Endothelial cell of umbilical vein (primary cell): ENCODE data around the gene TCERG1L. TPM values are rescaled to one million over a fixed set of nuclear protein-coding genes. Genes with fewer than 3 reads are reported as not detected.

Experiments used
- BruUV-seq: library from RNA; stranded (reverse); fragments of 400-500 nt; replicated peaks from 2 replicates; lab custom pipeline; 2021; lab: Mats Ljungman, UMichigan
- CTCF ChIA-PET: fragments of 300-600, 350-600 bp; sonication (Branson Sonifier 250); formaldehyde crosslinking; loops from one replicate; lab custom pipeline; 2021; ENCODE audit warnings: antibody characterized with exemption, inconsistent platforms; lab: Charles Lee
- POLR2A ChIA-PET: fragments of 300-600, 350-600 bp; sonication (Branson Sonifier 250); formaldehyde crosslinking; loops from one replicate; lab custom pipeline; 2021; ENCODE audit warnings: antibody characterized with exemption, inconsistent platforms; lab: Charles Lee
- DNase-seq: peaks from one replicate; pipeline ENCODE4 v3.0.0-alpha.2; 2011; ENCODE audit warnings: low read depth, low spot score
- FAIRE-seq: peaks from 2 replicates; lab custom pipeline; 2011; peaks lifted over from hg19 to GRCh38; lab: Jason Lieb, UNC
- H2AFZ ChIP-seq: 2 replicates; pipeline ENCODE4 v1.6.0; 2012; ENCODE audit warnings: low read depth, low read length, control low read depth, inconsistent platforms
- H3K27ac ChIP-seq: 2 replicates; pipeline ENCODE4 v1.5.1; 2011; ENCODE audit warnings: low read depth, mild to moderate bottlenecking, control low read depth, low read length, moderate library complexity; ENCODE audit not compliant: insufficient read depth
- H3K27me3 ChIP-seq, 2 experiments: 2 replicates each; pipeline versions ENCODE4 v1.6.0 to v1.6.1; 2011; ENCODE audit warnings: low read length in 2 of 2, mixed read lengths in 1 of 2; ENCODE audit not compliant: control insufficient read depth in 2 of 2, insufficient read depth in 2 of 2
- H3K36me3 ChIP-seq, 2 experiments: 2 replicates in 1 of 2; 3 replicates in 1 of 2; pipeline ENCODE4 v1.5.1; 2011; ENCODE audit warnings: low read length in 2 of 2, mild to moderate bottlenecking in 1 of 2, moderate library complexity in 1 of 2; ENCODE audit not compliant: control insufficient read depth in 2 of 2, insufficient read depth in 2 of 2; ENCODE audit errors: extremely low read depth in 1 of 2
- H3K4me1 ChIP-seq: 3 replicates; pipeline ENCODE4 v1.5.1; 2011; ENCODE audit warnings: mild to moderate bottlenecking, low read length; ENCODE audit not compliant: control insufficient read depth, insufficient read depth; ENCODE audit errors: extremely low read depth
- H3K4me2 ChIP-seq: 2 replicates; pipeline ENCODE4 v1.6.1; 2011; ENCODE audit warnings: low read length, control low read depth, mixed read lengths; ENCODE audit not compliant: insufficient read depth
- H3K4me3 ChIP-seq, 3 experiments: fragments of 200-600 bp in 1 of 3; sonication (generic), shearing (Covaris generic) in 1 of 3; replicated peaks in 1 of 3; 2 replicates each; pipeline ENCODE4 v1.5.1; 2011 to 2016; ENCODE audit warnings: control low read depth in 3 of 3, low read length in 3 of 3, mild to moderate bottlenecking in 2 of 3, inconsistent platforms in 1 of 3, low read depth in 1 of 3, moderate library complexity in 1 of 3; ENCODE audit not compliant: insufficient read depth in 1 of 3
- H3K79me2 ChIP-seq: 2 replicates; pipeline ENCODE4 v1.6.0; 2012; ENCODE audit warnings: low read length, inconsistent platforms; ENCODE audit not compliant: control insufficient read depth, insufficient read depth
- H3K9ac ChIP-seq: replicated peaks from 2 replicates; pipeline ENCODE3; 2011; ENCODE audit warnings: low read length, control low read depth; ENCODE audit not compliant: insufficient read depth; ENCODE audit errors: extremely low read depth
- H3K9me1 ChIP-seq: replicated peaks from 3 replicates; pipeline ENCODE4 v1.6.0; 2011; ENCODE audit warnings: mild to moderate bottlenecking, low read length; ENCODE audit not compliant: control insufficient read depth, insufficient read depth; ENCODE audit errors: extremely low read depth
- H3K9me3 ChIP-seq: replicated peaks from 2 replicates; pipeline ENCODE4 v1.5.1; 2012; ENCODE audit warnings: low read length, inconsistent platforms; ENCODE audit not compliant: control insufficient read depth, insufficient read depth
- H4K20me1 ChIP-seq: replicated peaks from 2 replicates; pipeline ENCODE3; 2011; ENCODE audit warnings: mild to moderate bottlenecking, low read length; ENCODE audit not compliant: control insufficient read depth, insufficient read depth; ENCODE audit errors: extremely low read depth
- EZH2 ChIP-seq: IDR thresholded peaks from 2 replicates; pipeline ENCODE4 v1.6.1; 2012; ENCODE audit warnings: borderline replicate concordance, low read depth, mild to moderate bottlenecking, moderate library complexity, low read length, inconsistent platforms; ENCODE audit not compliant: severe bottlenecking
- FOS ChIP-seq: IDR thresholded peaks from 2 replicates; pipeline ENCODE4 v1.6.1; 2011; ENCODE audit warnings: mild to moderate bottlenecking, low read length, moderate library complexity, borderline replicate concordance; ENCODE audit not compliant: insufficient read depth
- GATA2 ChIP-seq: IDR thresholded peaks from 2 replicates; pipeline ENCODE4 v1.7.0; 2011; ENCODE audit warnings: low read depth, mild to moderate bottlenecking, moderate library complexity, mixed read lengths, low read length; ENCODE audit not compliant: insufficient read length, insufficient read depth
- JUN ChIP-seq: IDR thresholded peaks from 2 replicates; pipeline ENCODE4 v1.6.1; 2011; ENCODE audit warnings: borderline replicate concordance, low read depth; ENCODE audit not compliant: insufficient read length, insufficient read depth
- MAX ChIP-seq: IDR thresholded peaks from 2 replicates; pipeline ENCODE4 v1.6.1; 2011; ENCODE audit not compliant: insufficient read depth, insufficient read length
- MYC ChIP-seq: IDR thresholded peaks from one replicate; pipeline ENCODE4 v1.6.1; 2011; ENCODE audit warnings: mild to moderate bottlenecking, low read depth, low read length
- POLR2A ChIP-seq: IDR thresholded peaks from 2 replicates; pipeline ENCODE4 v1.6.1; 2012; ENCODE audit warnings: low read depth, mild to moderate bottlenecking, control low read depth, low read length
- POLR2AphosphoS5 ChIP-seq: IDR thresholded peaks from 2 replicates; pipeline ENCODE4 v1.6.1; 2012; ENCODE audit warnings: low read depth, mild to moderate bottlenecking, control low read depth, low read length, moderate library complexity; ENCODE audit not compliant: insufficient read depth
- dilution Hi-C: fragments of 300-500 bp; cut with MboI; formaldehyde crosslinking; loops from one replicate; pipeline ENCODE4 v1.15.0; 2019; ENCODE audit warnings: low sequenced_read_pairs; ENCODE audit not compliant: extremely low pct_ligation_motif_present
- intact Hi-C: fragments of 100-400 bp; cut with micrococcal nuclease; formaldehyde crosslinking; loops from one replicate; pipeline ENCODE4 v1.10.0; 2022
- polyA plus RNA-seq, 4 experiments: library from polyadenylated mRNA; depleted of rRNA in 3 of 4; stranded (reverse) in 3 of 4; unstranded in 1 of 4; fragments of >200 nt; gene quantifications; 2 replicates each; pipeline versions ENCODE4 v1.2.1 to v1.2.3, GENCODE V29; 2011 to 2012; ENCODE audit warnings: missing spikeins in 1 of 4
- total RNA-seq: library from RNA; stranded (reverse); gene quantifications from 2 replicates; pipeline ENCODE4 v1.2.3, GENCODE V29; 2021
- TF ChIP-seq, protein P1 (sequence below), 2 donors: IDR thresholded peaks; 1 replicate in 1 of 2; 2 replicates in 1 of 2; pipeline ENCODE4 v1.5.1; 2011; ENCODE audit warnings: low read length in 2 of 2, mild to moderate bottlenecking in 2 of 2, moderate library complexity in 2 of 2, control low read depth in 1 of 2, inconsistent platforms in 1 of 2, low read depth in 1 of 2; ENCODE audit not compliant: insufficient read depth in 1 of 2; ENCODE audit errors: extremely low read depth in 1 of 2

The TCERG1L gene
- total and polyA plus RNA-seq, 2 donors (not counting 3 experiments of a cell fraction or from before 2014, with no cell fraction given): not detected

DNA sequence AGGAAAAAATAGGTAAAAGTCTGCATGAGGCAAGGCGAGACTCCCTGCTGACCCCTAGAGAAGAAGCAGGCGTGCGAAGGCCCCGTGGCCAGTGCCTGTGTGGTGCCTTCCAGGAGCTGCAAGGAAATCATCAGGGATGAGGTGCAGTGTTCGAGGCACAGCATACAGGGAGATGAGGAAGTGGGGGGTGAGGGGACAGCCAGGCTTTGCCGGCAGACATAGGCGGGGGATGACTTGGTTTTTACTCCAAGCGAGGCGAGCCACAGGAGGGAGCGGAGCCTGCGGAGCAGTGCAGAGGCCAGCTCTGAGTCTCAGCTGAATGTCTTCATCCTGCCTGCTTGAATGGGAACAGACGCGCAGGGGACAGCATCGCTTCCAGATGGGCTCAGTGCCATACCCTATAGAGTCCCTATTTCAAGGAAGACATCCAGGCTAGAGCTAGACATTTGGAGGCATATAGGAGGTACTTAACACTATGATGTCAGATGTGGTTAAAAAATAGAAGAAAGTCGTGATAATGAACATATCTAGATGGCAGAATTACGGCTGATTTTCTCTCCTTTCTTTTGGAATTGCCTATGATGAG is 49.5 kb downstream of the TCERG1L start:
- H3K36me3 ChIP-seq: no peaks in the 10 kb centered on the region
- FAIRE-seq (no peak), DNase-seq (no peak)
- no peaks in the 10 kb centered on the region for H3K4me1 ChIP-seq
- TF ChIP-seq FOS (no peak), MYC (no peak), JUN (no peak), MAX (no peak), POLR2AphosphoS5 (no peak), GATA2 (no peak), POLR2A (no peak), EZH2 (no peak)
- TF ChIP-seq, protein P1, sequence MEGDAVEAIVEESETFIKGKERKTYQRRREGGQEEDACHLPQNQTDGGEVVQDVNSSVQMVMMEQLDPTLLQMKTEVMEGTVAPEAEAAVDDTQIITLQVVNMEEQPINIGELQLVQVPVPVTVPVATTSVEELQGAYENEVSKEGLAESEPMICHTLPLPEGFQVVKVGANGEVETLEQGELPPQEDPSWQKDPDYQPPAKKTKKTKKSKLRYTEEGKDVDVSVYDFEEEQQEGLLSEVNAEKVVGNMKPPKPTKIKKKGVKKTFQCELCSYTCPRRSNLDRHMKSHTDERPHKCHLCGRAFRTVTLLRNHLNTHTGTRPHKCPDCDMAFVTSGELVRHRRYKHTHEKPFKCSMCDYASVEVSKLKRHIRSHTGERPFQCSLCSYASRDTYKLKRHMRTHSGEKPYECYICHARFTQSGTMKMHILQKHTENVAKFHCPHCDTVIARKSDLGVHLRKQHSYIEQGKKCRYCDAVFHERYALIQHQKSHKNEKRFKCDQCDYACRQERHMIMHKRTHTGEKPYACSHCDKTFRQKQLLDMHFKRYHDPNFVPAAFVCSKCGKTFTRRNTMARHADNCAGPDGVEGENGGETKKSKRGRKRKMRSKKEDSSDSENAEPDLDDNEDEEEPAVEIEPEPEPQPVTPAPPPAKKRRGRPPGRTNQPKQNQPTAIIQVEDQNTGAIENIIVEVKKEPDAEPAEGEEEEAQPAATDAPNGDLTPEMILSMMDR (IDR thresholded peaks at IDR 0.05; ENCODE audit: extremely low read depth in 1 of 2, insufficient read depth in 1 of 2, low read depth in 1 of 2, low read length in 2 of 2): no peak
- dilution Hi-C loops (no loop called here), intact Hi-C loops (no loop called here)
- no peak overlapping the region for H3K27ac ChIP-seq
- no peaks in the 10 kb centered on the region for H4K20me1 ChIP-seq
- no TSS peak for BruUV-seq
- no peaks in the 10 kb centered on the region for H3K79me2 ChIP-seq
- H2AFZ ChIP-seq: no peak overlapping the region
- no peaks in the 10 kb centered on the region for H3K9me1 ChIP-seq
- ChIA-PET POLR2A (no interaction called here), CTCF (no interaction called here)
- H3K9ac ChIP-seq: no peak overlapping the region
- H3K4me2 ChIP-seq: no peak overlapping the region
- no peak overlapping the region for H3K4me3 ChIP-seq
- H3K9me3 ChIP-seq: peaks cover 7% of the 10 kb centered on the region
- no peaks in the 10 kb centered on the region for H3K27me3 ChIP-seq
